SK-N-MC (cell line): Measurements from ENCODE around the gene MAGI1.
"Not testable (repeated sequence)": the region's sequence is repeated elsewhere in the genome, so short reads cannot be mapped to it uniquely, and the experiment has no call there.

Experiments used
- DNase-seq: peaks from one replicate; pipeline ENCODE4 v3.0.0-alpha.2; 2011; ENCODE audit warnings: low read depth, low spot score
- H3K27ac ChIP-seq: fragments of 200-600 bp; sonication (generic); 2 replicates; pipeline ENCODE4 v1.5.1; 2016; ENCODE audit warnings: mixed run types
- H3K36me3 ChIP-seq: fragments of 200-600 bp; sonication (generic); 2 replicates; pipeline ENCODE4 v1.6.1; 2017; ENCODE audit warnings: antibody characterized with exemption, low read length, mixed read lengths; ENCODE audit not compliant: insufficient read depth
- H3K4me3 ChIP-seq: fragments of 200-600 bp; sonication (generic); 2 replicates; pipeline ENCODE4 v1.5.1; 2016
- H3K9ac ChIP-seq: fragments of 200-600 bp; sonication (generic); 2 replicates; pipeline ENCODE4 v1.8.0; 2017; ENCODE audit warnings: mixed run types, mixed read lengths; ENCODE audit not compliant: insufficient read length
- H3K9me3 ChIP-seq: fragments of 200-600 bp; sonication (generic); 2 replicates; pipeline ENCODE4 v1.6.1; 2017; ENCODE audit warnings: low read depth, mild to moderate bottlenecking, antibody characterized with exemption, low read length, moderate library complexity, mixed read lengths
- EZH2 ChIP-seq: fragments of 200-600 bp; sonication (generic); IDR thresholded peaks from one replicate; pipeline ENCODE4 v1.6.1; 2017; ENCODE audit warnings: antibody characterized with exemption
- FOXP2 ChIP-seq: optimal IDR thresholded peaks from 2 replicates; pipeline ENCODE3; 2011; ENCODE audit warnings: mild to moderate bottlenecking, moderate library complexity; ENCODE audit not compliant: insufficient read depth; ENCODE audit errors: extremely low read length, control extremely low read depth
- POLR2AphosphoS5 ChIP-seq: IDR thresholded peaks from 2 replicates; pipeline ENCODE4 v1.6.1; 2012; ENCODE audit warnings: mild to moderate bottlenecking, low read depth, low read length, borderline replicate concordance

MAGI1 gene

GRCh38 chr3:65550137-65550536, 488.6 kb downstream of the MAGI1 start:
- Histone ChIP-seq H3K4me3 (no peak overlapping the region), H3K36me3 (no peaks in the 10 kb centered on the region), H3K27ac (no peak overlapping the region), H3K9ac (no peak overlapping the region), H3K9me3 (no peaks in the 10 kb centered on the region)
- DNase-seq: no peak
- no peak for TF ChIP-seq EZH2
- TF ChIP-seq FOXP2: no peak
- no peak for TF ChIP-seq POLR2AphosphoS5

DNA sequence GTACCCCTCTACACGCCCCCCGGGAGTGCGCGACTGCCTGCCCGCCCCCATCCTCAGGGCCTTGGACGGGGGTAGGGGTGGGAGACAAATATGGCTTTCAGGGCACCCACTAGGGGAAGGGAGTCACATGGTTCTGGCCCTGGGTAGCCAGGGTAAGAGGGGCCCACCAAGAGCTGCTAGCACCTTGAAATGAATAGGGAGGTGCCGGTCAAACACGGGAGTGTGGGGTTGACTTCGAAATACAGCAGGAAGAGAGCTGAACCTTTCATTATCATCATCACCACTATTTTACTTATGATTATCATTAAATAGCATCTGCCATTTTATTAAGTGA, 489.1 kb downstream of the MAGI1 start:
- H3K9me3 ChIP-seq: no peaks in the 10 kb centered on the region
- TF ChIP-seq FOXP2 (no peak), EZH2 (no peak), POLR2AphosphoS5 (no peak)
- no peak overlapping the region for H3K4me3 ChIP-seq
- no peaks in the 10 kb centered on the region for H3K36me3 ChIP-seq
- H3K9ac ChIP-seq: no peak overlapping the region
- DNase-seq: no peak
- H3K27ac ChIP-seq: no peak overlapping the region

DNA sequence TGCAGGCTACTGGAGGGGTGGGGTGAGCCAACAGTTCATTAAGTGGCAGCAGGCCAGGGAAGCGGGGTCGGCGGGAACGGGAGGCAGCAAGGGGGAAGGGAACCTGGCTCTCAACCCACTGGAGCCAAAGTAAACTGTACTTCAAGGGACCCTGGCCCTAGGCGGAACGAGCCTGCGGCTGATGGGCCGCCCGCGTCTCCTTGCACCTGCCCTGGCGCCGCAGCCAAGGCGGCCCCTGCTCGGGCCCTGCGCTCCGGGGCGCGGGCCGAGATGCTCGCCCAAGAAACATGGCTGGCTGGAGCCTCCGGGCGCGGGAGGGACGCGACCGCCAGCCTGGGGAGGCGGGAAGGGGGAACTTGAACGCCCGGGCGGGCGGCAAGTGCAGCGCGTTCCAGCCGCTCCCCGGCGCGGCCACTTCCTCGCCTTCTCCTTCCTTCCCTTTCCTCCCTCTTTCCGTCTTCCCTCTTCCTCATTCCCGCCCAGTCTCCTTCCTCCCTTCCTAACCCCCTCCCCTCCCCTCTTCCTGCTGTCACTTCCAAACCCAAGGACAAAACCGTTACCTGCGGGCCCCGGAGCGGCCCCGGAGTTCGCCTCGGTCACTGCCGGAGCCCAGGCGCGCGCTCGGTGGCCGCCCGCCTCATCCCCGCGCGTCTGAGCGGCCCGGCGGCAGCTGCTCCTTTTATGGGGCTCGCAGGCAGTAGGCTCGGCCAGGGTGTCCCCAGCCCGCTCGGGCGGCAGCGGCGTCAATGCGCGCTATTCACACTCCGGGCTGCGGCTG, 489.7 kb downstream of the MAGI1 start:
- TF ChIP-seq EZH2 (no peak), POLR2AphosphoS5 (no peak), FOXP2 (no peak)
- Histone ChIP-seq H3K9ac (no peak overlapping the region), H3K9me3 (no peaks in the 10 kb centered on the region), H3K36me3 (no peaks in the 10 kb centered on the region), H3K4me3 (no peak overlapping the region), H3K27ac (no peak overlapping the region)
- DNase-seq: no peak

DNA sequence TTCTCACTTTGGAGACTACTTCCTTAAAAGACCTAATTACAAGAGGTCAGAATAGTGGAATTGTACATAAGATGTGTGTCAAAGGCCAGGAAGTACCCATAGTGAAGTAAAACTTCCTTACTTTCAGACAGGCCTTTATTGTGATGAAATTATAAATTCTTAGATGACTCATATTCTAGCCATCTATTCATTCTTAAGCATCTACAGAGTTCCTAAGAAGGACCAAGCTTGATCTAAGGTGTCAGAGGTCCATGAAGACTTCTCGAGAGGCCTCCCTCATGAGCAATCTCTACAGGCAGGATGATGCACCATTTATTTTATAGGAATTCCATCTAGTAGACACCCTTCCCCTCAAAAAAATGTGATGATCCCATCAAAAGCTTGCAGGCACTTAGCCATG, 493.3 kb downstream of the MAGI1 start:
- no peaks in the 10 kb centered on the region for H3K36me3 ChIP-seq
- H3K4me3 ChIP-seq: no peak overlapping the region
- H3K27ac ChIP-seq: no peak overlapping the region
- H3K9me3 ChIP-seq: no peaks in the 10 kb centered on the region
- DNase-seq: no peak
- TF ChIP-seq FOXP2: no peak
- no peak for TF ChIP-seq POLR2AphosphoS5
- TF ChIP-seq EZH2: no peak
- no peak overlapping the region for H3K9ac ChIP-seq

- not testable (repeated sequence) for H3K36me3 ChIP-seq, H3K9me3 ChIP-seq, H3K27ac ChIP-seq, H3K4me3 ChIP-seq, DNase-seq, H3K9ac ChIP-seq
Observed at GRCh38 chr3:65543391-65543790, 495.3 kb downstream of the MAGI1 start.

DNA sequence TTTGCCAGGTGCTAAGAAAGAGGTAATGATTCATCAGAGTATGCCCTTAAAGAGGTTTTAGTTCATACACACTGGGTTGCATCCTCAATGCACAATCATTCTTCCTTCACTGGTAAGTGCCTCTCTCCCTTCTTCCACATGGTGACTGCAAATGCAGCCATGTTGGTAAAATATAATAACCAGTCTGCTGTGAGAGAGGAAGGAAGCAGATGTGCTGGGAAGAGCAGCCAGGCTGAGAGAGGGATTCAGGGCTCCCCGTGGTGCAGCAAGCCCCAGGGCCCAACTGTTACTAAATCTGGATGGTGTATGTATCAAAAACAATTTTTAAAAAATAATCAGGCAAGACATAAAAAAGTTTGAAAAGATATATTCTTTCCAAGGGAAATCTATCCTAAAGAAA, 498.1 kb downstream of the MAGI1 start:
- DNase-seq: no peak
- H3K9me3 ChIP-seq: no peaks in the 10 kb centered on the region
- no peak for TF ChIP-seq EZH2
- TF ChIP-seq FOXP2: no peak
- no peak for TF ChIP-seq POLR2AphosphoS5
- no peaks in the 10 kb centered on the region for H3K36me3 ChIP-seq
- peak overlapping the region; percentile 6; the same call in 1 of the 2 replicates for H3K4me3 ChIP-seq
- H3K9ac ChIP-seq: no peak overlapping the region
- no peak overlapping the region for H3K27ac ChIP-seq

DNA sequence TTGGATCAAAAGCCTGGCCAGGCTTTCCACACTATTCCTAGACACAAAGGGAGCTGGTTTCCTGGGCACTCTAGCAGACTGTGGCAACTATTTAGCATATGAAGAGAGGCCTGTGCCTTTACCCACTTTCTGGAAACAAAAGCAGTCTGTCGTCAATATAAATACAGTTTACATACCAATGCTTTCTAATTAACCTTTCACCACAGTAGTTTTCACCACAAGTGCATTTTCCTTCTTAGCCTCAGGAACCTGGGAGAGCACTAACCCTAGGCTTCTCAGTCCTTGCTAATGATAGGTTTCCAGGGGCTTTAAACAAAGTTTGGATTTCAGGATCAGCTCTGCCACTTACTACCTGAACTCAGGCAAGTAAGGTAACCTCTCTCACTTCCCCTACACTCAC, 499.1 kb downstream of the MAGI1 start:
- Histone ChIP-seq H3K9me3 (no peaks in the 10 kb centered on the region), H3K27ac (no peak overlapping the region), H3K9ac (no peak overlapping the region), H3K4me3 (no peak overlapping the region), H3K36me3 (no peaks in the 10 kb centered on the region)
- no peak for DNase-seq
- TF ChIP-seq EZH2 (no peak), FOXP2 (no peak), POLR2AphosphoS5 (no peak)

DNA sequence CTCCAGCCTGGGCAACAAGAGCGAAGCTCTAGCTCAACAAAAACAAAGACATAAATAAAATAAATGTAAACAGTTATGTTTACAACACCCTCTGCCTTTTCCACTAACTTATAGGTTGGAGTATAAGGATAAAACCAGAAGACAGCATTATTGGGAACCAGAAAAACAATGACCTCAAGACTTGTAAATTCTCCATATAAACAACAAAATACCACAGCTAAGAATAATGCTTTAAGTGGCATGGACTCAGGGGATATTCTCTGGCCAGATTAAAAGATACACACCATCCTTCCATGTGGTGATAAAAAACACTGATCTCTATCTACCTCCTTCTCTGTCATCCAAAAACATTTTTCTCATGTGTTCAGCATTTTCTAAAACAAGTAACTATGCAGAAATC, 500.6 kb downstream of the MAGI1 start:
- H3K9me3 ChIP-seq: no peaks in the 10 kb centered on the region
- TF ChIP-seq EZH2 (no peak), FOXP2 (no peak)
- H3K9ac ChIP-seq: no peak overlapping the region
- no peak overlapping the region for H3K27ac ChIP-seq
- no peak for DNase-seq
- no peak overlapping the region for H3K4me3 ChIP-seq
- H3K36me3 ChIP-seq: no peaks in the 10 kb centered on the region

GRCh38 chr3:65537109-65537508, 501.6 kb downstream of the MAGI1 start:
- Histone ChIP-seq H3K27ac (no peak overlapping the region), H3K9ac (no peak overlapping the region), H3K4me3 (no peak overlapping the region), H3K36me3 (no peaks in the 10 kb centered on the region), H3K9me3 (no peaks in the 10 kb centered on the region)
- DNase-seq: no peak
- no peak for TF ChIP-seq FOXP2
- TF ChIP-seq EZH2: no peak
- no peak for TF ChIP-seq POLR2AphosphoS5

GRCh38 chr3:65535260-65535659, 503.5 kb downstream of the MAGI1 start:
- TF ChIP-seq POLR2AphosphoS5 (no peak), EZH2 (no peak), FOXP2 (no peak)
- H3K4me3 ChIP-seq: no peak overlapping the region
- H3K9me3 ChIP-seq: no peaks in the 10 kb centered on the region
- H3K27ac ChIP-seq: no peak overlapping the region
- no peak overlapping the region for H3K9ac ChIP-seq
- no peaks in the 10 kb centered on the region for H3K36me3 ChIP-seq
- DNase-seq: no peak
